Thyroid gland (tissue), 4 donors: ENCODE data around the gene OTOF. TPM values are rescaled to one million over a fixed set of nuclear protein-coding genes. Genes with fewer than 3 reads are reported as not detected.

Source experiments
- DNase-seq, 2 donors: peaks; one replicate each; pipeline ENCODE4 v3.0.0-alpha.2; 2019
- H3K27ac ChIP-seq, 3 donors: fragments of 200-600 bp; sonication (generic); 1 replicate in 2 of 3; 2 replicates in 1 of 3; pipeline ENCODE4 v1.5.1; 2016 to 2019; ENCODE audit warnings: mild to moderate bottlenecking in 1 of 3, moderate library complexity in 1 of 3
- H3K27me3 ChIP-seq: fragments of 200-600 bp; sonication (generic); one replicate; pipeline ENCODE4 v1.5.1; 2019
- H3K36me3 ChIP-seq, 2 donors: fragments of 200-600 bp; sonication (generic); one replicate each; pipeline ENCODE4 v1.5.1; 2016 to 2019
- H3K4me1 ChIP-seq, 2 donors: fragments of 200-600 bp; sonication (generic); one replicate each; pipeline ENCODE4 v1.5.1; 2017 to 2019
- H3K4me3 ChIP-seq, 3 donors: fragments of 200-600 bp; sonication (generic); replicated peaks in 1 of 3; 1 replicate in 2 of 3; 2 replicates in 1 of 3; pipeline ENCODE4 v1.5.1; 2016; ENCODE audit warnings: mild to moderate bottlenecking in 1 of 3
- H3K9me3 ChIP-seq: fragments of 200-600 bp; sonication (generic); one replicate; pipeline ENCODE4 v1.5.1; 2017
- CTCF ChIP-seq, 6 experiments: fragments of 200-600 bp in 3 of 6; fragments of 450-650 bp in 3 of 6; sonication (generic) in 3 of 6; IDR thresholded peaks; one replicate each; pipeline ENCODE4 v1.5.1; 2016 to 2019; ENCODE audit warnings: antibody characterized with exemption in 6 of 6, mild to moderate bottlenecking in 2 of 6, inconsistent platforms in 1 of 6, moderate library complexity in 1 of 6
- POLR2A ChIP-seq, 2 donors: fragments of 450-650 bp; IDR thresholded peaks; one replicate each; pipeline ENCODE4 v1.6.1; 2017; ENCODE audit warnings: antibody characterized with exemption in 2 of 2, mild to moderate bottlenecking in 2 of 2, moderate library complexity in 1 of 2
- WGBS, 2 donors: methylation state at CpG; one replicate each; pipeline ENCODE4 v1.1.5; 2017; 5-methylcytosine and 5-hydroxymethylcytosine counted together
- intact Hi-C: fragments of 100-400 bp; cut with DNase I; formaldehyde crosslinking; loops from one replicate; pipeline ENCODE4 v1.15.1; 2023
- total RNA-seq, 4 donors: library from RNA; depleted of rRNA; stranded (reverse); fragments of >200 nt; gene quantifications; one replicate each; pipeline ENCODE4 v1.2.3, GENCODE V29; 2016

Gene OTOF
- total RNA-seq, 4 donors from 2014 or later = 0.67 TPM; not detected in 3

DNA sequence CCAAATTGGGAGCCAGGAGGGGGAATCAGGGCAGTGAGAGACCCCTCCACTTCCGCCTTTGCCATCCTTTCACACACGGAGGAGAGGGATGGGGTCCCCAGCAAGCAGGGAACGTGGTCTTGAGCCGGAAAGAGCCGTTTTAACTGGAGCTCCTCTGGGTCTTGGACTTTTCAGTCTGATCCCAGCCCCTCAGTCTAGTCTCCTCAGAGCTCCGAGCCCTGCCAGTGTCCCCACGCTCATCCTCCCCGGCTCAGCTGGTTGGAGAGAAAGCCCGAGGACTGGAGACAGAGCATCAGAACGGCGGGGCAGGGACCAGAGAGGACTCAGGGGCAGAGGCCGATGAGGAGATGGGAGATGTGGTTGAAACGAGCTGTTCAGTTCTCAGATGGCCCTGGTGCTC is 26.1 kb upstream of the OTOF start:
- intact Hi-C loops = loop anchor here (5.0 kb wide), 1 partner anchor 73 kb away; no protein-coding TSS in a partner anchor
- H3K4me3 ChIP-seq = no peak overlapping the region

GRCh38 chr2:26503231-26503880 is 25.4 kb upstream of the OTOF start:
- intact Hi-C loops = loop anchor here (5.0 kb wide), 1 partner anchor 74 kb away; no protein-coding TSS in a partner anchor
- WGBS, 2 donors = 2 to 6% methylated on average over 31 to 35 of the region's 41 CpGs

More for the DNA sequence above, 26.1 kb upstream of the OTOF start:
- Histone ChIP-seq H3K27me3 (no peaks in the 10 kb centered on the region), H3K4me1 (peaks cover 10 to 12% of the 10 kb centered on the region in 2 donors), H3K36me3 (no peaks in the 10 kb centered on the region), H3K9me3 (no peaks in the 10 kb centered on the region), H3K27ac (no peak overlapping the region)
- TF ChIP-seq CTCF (IDR thresholded peaks at IDR 0.05) (no peak), POLR2A (IDR thresholded peaks at IDR 0.05) (no peak)
- no peak for DNase-seq
- WGBS, 2 donors = 59 to 61% methylated on average over 13 of the region's 13 CpGs

GRCh38 chr2:26500406-26500805 is 22.5 kb upstream of the OTOF start:
- Histone ChIP-seq H3K27me3 (no peaks in the 10 kb centered on the region), H3K9me3 (no peaks in the 10 kb centered on the region), H3K4me3 (no peak overlapping the region), H3K27ac (no peak overlapping the region), H3K4me1 (peaks cover 10 to 20% of the 10 kb centered on the region in 2 donors), H3K36me3 (no peaks in the 10 kb centered on the region)
- no peak for DNase-seq
- intact Hi-C loops = loop anchor here (5.0 kb wide), 1 partner anchor 77 kb away; no protein-coding TSS in a partner anchor
- TF ChIP-seq POLR2A (IDR thresholded peaks at IDR 0.05) (no peak), CTCF (IDR thresholded peaks at IDR 0.05) (no peak)
- WGBS, 2 donors = 61 to 65% methylated on average over 4 of the region's 4 CpGs

More at GRCh38 chr2:26503231-26503880, 25.4 kb upstream of the OTOF start:
- H3K27ac ChIP-seq = peak overlapping the region in 1 of 3 donors; percentile 28
- H3K9me3 ChIP-seq = no peaks in the 10 kb centered on the region
- no peaks in the 10 kb centered on the region for H3K27me3 ChIP-seq
- H3K4me3 ChIP-seq = peak overlapping the region in 1 of 3 donors; percentile 32
- TF ChIP-seq POLR2A (IDR thresholded peaks at IDR 0.05) (no peak), CTCF (IDR thresholded peaks at IDR 0.05) (peak; percentile 72 to 95 (median 91))
- no peaks in the 10 kb centered on the region for H3K36me3 ChIP-seq
- peak; percentile 83 to 88 for DNase-seq
- H3K4me1 ChIP-seq = peaks cover 10 to 12% of the 10 kb centered on the region in 2 donors

- Histone ChIP-seq H3K36me3 (no peaks in the 10 kb centered on the region), H3K4me1 (peaks cover 0 to 10% of the 10 kb centered on the region in 2 donors), H3K9me3 (no peaks in the 10 kb centered on the region), H3K27me3 (no peaks in the 10 kb centered on the region), H3K4me3 (no peak overlapping the region), H3K27ac (no peak overlapping the region)
- 32 to 51% methylated on average over 8 of the region's 8 CpGs for WGBS, 2 donors
- intact Hi-C loops = no loop called here
- TF ChIP-seq CTCF (IDR thresholded peaks at IDR 0.05) = no peak
- DNase-seq = peak in 1 of 2 donors; percentile 32
Measured at GRCh38 chr2:26495705-26496297, 17.9 kb upstream of the OTOF start.

DNA sequence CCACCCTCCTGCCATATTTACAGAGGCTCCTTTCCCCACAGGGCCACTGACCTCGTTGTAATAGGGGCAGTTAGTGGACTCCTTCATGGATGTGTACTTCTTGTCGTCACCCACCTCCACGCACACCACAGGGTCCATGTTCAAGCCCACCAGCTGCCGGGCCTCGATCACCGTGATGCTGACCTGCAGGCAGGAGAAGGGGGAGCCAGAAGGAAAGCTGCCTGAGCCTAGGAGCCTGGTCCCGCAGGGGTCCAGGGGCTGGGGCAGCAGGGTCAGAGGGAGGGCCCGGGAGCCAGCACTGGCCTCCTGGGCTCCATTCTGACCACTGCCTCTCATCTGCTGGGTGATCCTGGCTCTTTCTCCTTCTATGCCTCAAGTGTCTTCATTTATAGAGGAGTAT is 17.0 kb upstream of the OTOF start:
- intact Hi-C loops = no loop called here
- H3K36me3 ChIP-seq = no peaks in the 10 kb centered on the region
- H3K4me1 ChIP-seq = peaks cover 0 to 10% of the 10 kb centered on the region in 2 donors
- WGBS, 2 donors = 88 to 94% methylated on average over 8 of the region's 8 CpGs
- no peaks in the 10 kb centered on the region for H3K27me3 ChIP-seq
- DNase-seq = no peak
- no peaks in the 10 kb centered on the region for H3K9me3 ChIP-seq
- no peak for TF ChIP-seq POLR2A (IDR thresholded peaks at IDR 0.05)
- no peak for TF ChIP-seq CTCF (IDR thresholded peaks at IDR 0.05)
- no peak overlapping the region for H3K4me3 ChIP-seq
- no peak overlapping the region for H3K27ac ChIP-seq
